HepG2 (cell line): Measurements from ENCODE around the gene MYO15A. TPM values are rescaled to one million over a fixed set of nuclear protein-coding genes. Genes with fewer than 3 reads are reported as not detected.

Experiments
- ATAC-seq: fragments of 200-7000 bp; cut with Tn5 transposase; 3 replicates; pipeline ENCODE4 v1.9.1; 2020; ENCODE audit warnings: mild to moderate bottlenecking, moderate library complexity
- BruUV-seq: library from RNA; stranded (reverse); fragments of 400-500 nt; replicated peaks from 2 replicates; lab custom pipeline; 2021; lab: Mats Ljungman, UMichigan
- CTCF ChIA-PET: fragments of 300-600 bp; formaldehyde crosslinking; extraction: SDS; loops from one replicate; lab custom pipeline; 2021; ENCODE audit warnings: low total read pairs, inconsistent platforms, low intra/inter-chr PET ratio; lab: Yijun Ruan, JAX
- POLR2A ChIA-PET: fragments of 350-600 bp; sonication (Branson Sonifier 250); formaldehyde crosslinking; loops from one replicate; lab custom pipeline; 2020; ENCODE audit warnings: antibody characterized with exemption, inconsistent platforms; lab: Yijun Ruan, JAX
- DNase-seq: peaks from one replicate; pipeline ENCODE4 v3.0.0-alpha.2; 2015; ENCODE audit warnings: low spot score
- FAIRE-seq: peaks from 3 replicates; lab custom pipeline; 2011; peaks lifted over from hg19 to GRCh38; lab: Jason Lieb, UNC
- H2AFZ ChIP-seq: one replicate; pipeline ENCODE4 v1.6.1; 2011; ENCODE audit warnings: low read length, inconsistent platforms
- H3K27ac ChIP-seq: fragments of 300-600 bp; 3 replicates; pipeline ENCODE4 v1.8.0; 2011; ENCODE audit warnings: mixed run types, mild to moderate bottlenecking, mixed read lengths, low read length, inconsistent platforms; ENCODE audit not compliant: insufficient read depth; ENCODE audit errors: extremely low read length
- H3K27me3 ChIP-seq, 2 experiments: fragments of 200-600 bp in 1 of 2; 2 replicates in 1 of 2; 3 replicates in 1 of 2; pipeline versions ENCODE4 v1.6.0 to v1.8.0; 2011; ENCODE audit warnings: low read length in 2 of 2, mild to moderate bottlenecking in 2 of 2, moderate library complexity in 2 of 2, inconsistent platforms in 1 of 2; ENCODE audit not compliant: insufficient read depth in 2 of 2, control insufficient read depth in 1 of 2
- H3K36me3 ChIP-seq, 2 experiments: fragments of 200-600 bp in 1 of 2; replicated peaks in 1 of 2; 2 replicates in 1 of 2; 3 replicates in 1 of 2; pipeline versions ENCODE4 v1.5.1 to v1.8.0; 2011; ENCODE audit warnings: low read length in 2 of 2, inconsistent platforms in 1 of 2; ENCODE audit not compliant: insufficient read depth in 2 of 2, control insufficient read depth in 1 of 2
- H3K4me1 ChIP-seq: 2 replicates; pipeline ENCODE4 v1.5.1; 2012; ENCODE audit warnings: low read length, inconsistent platforms; ENCODE audit not compliant: insufficient read depth
- H3K4me2 ChIP-seq: 2 replicates; pipeline ENCODE4 v1.6.0; 2011; ENCODE audit warnings: low read depth, low read length, inconsistent platforms
- H3K4me3 ChIP-seq, 3 experiments: fragments of 200-600 bp in 1 of 3; sonication (generic), shearing (Covaris generic) in 1 of 3; replicated peaks in 1 of 3; 2 replicates each; pipeline ENCODE4 v1.5.1; 2011 to 2016; ENCODE audit warnings: low read length in 3 of 3, inconsistent platforms in 2 of 3, low read depth in 2 of 3, mild to moderate bottlenecking in 2 of 3, control low read depth in 1 of 3, mixed read lengths in 1 of 3; ENCODE audit not compliant: insufficient read depth in 1 of 3
- H3K79me2 ChIP-seq: one replicate; pipeline ENCODE4 v1.6.1; 2011; ENCODE audit warnings: low read length, inconsistent platforms; ENCODE audit not compliant: insufficient read depth
- H3K9ac ChIP-seq: 2 replicates; pipeline ENCODE4 v1.6.0; 2011; ENCODE audit warnings: mild to moderate bottlenecking, low read depth, low read length, inconsistent platforms; ENCODE audit not compliant: insufficient read depth
- H3K9me3 ChIP-seq: 2 replicates; pipeline ENCODE4 v1.5.1; 2012; ENCODE audit warnings: mild to moderate bottlenecking, low read length
- H4K20me1 ChIP-seq: 2 replicates; pipeline ENCODE4 v1.6.0; 2011; ENCODE audit warnings: inconsistent platforms, mild to moderate bottlenecking, low read length, moderate library complexity; ENCODE audit not compliant: insufficient read depth
- ADNP ChIP-seq: sonication (generic); formaldehyde crosslinking; IDR thresholded peaks from 2 replicates; pipeline ENCODE4 v1.4.0; 2020; ENCODE audit warnings: missing genetic modification reagents
- CEBPG ChIP-seq: IDR thresholded peaks from 2 replicates; pipeline ENCODE4 v1.6.1; 2016
- HMG20B ChIP-seq: conservative IDR thresholded peaks from 2 replicates; pipeline ENCODE4 v1.6.1; 2016; ENCODE audit warnings: missing genetic modification reagents, missing compliant biosample characterization
- MXD4 ChIP-seq: IDR thresholded peaks from 2 replicates; pipeline ENCODE4 v1.6.1; 2016; ENCODE audit warnings: mild to moderate bottlenecking, missing biosample characterization, missing genetic modification reagents
- POLR2AphosphoS5 ChIP-seq: IDR thresholded peaks from 2 replicates; pipeline ENCODE4 v1.6.1; 2012; ENCODE audit warnings: low read depth, low read length
- RBAK ChIP-seq: sonication (generic); formaldehyde crosslinking; IDR thresholded peaks from 2 replicates; pipeline ENCODE4 v1.5.1; 2020; ENCODE audit warnings: mild to moderate bottlenecking, missing genetic modification reagents
- TFE3 ChIP-seq: IDR thresholded peaks from 2 replicates; pipeline ENCODE4 v1.6.1; 2016
- ZNF251 ChIP-seq: sonication (generic); formaldehyde crosslinking; IDR thresholded peaks from 2 replicates; pipeline ENCODE4 v1.9.0; 2021; ENCODE audit warnings: mild to moderate bottlenecking, missing genetic modification reagents
- ZNF317 ChIP-seq: sonication (generic); formaldehyde crosslinking; IDR thresholded peaks from 2 replicates; pipeline ENCODE4 v1.5.0; 2020; ENCODE audit warnings: mild to moderate bottlenecking, missing genetic modification reagents
- ZNF670 ChIP-seq: sonication (generic); formaldehyde crosslinking; IDR thresholded peaks from 2 replicates; pipeline ENCODE4 v1.8.0; 2022; ENCODE audit warnings: mild to moderate bottlenecking, missing genetic modification reagents, borderline replicate concordance
- WGBS: methylation state at CpG from one replicate; pipeline ENCODE4 v1.1.6; 2017; ENCODE audit warnings: low lambda C conversion rate; 5-methylcytosine and 5-hydroxymethylcytosine counted together
- in situ Hi-C: cut with HindIII; loops from 2 replicates; pipeline ENCODE4 v1.10.0; 2017; ENCODE audit warnings: low pct_unique_long_range_greater_than_20kb; ENCODE audit not compliant: extremely low pct_ligation_motif_present
- intact Hi-C: fragments of 100-400 bp; cut with micrococcal nuclease; formaldehyde crosslinking; loops from one replicate; pipeline ENCODE4 v1.10.0; 2022; ENCODE audit not compliant: unreplicated experiment
- polyA plus RNA-seq, 8 experiments: library from polyadenylated mRNA; depleted of rRNA in 3 of 8; stranded (reverse) in 7 of 8; unstranded in 1 of 8; fragments of >200 nt; fragmentation: Illumina TruSeq in 4 of 8; extraction: Trizol in 4 of 8; gene quantifications; 2 replicates each; pipeline versions ENCODE4 v1.2.1 to v1.2.3, GENCODE V29; 2011 to 2016; ENCODE audit warnings: low read depth in 4 of 8, missing spikeins in 1 of 8, mixed read lengths in 1 of 8; ENCODE audit not compliant: insufficient read depth in 1 of 8
- total RNA-seq, 5 experiments: library from RNA; depleted of rRNA; stranded (reverse); fragments of >200 nt; fragmentation: Illumina TruSeq; extraction: Trizol; gene quantifications; 2 replicates each; pipeline ENCODE4 v1.2.3, GENCODE V29; 2016; ENCODE audit warnings: low read depth in 1 of 5
- TF ChIP-seq, protein P1 (sequence below): sonication (generic); formaldehyde crosslinking; IDR thresholded peaks from 2 replicates; pipeline ENCODE4 v1.8.0; 2022; ENCODE audit warnings: missing genetic modification reagents, mild to moderate bottlenecking, borderline replicate concordance
- TF ChIP-seq, protein P2 (sequence below): sonication (generic); formaldehyde crosslinking; IDR thresholded peaks from 2 replicates; pipeline ENCODE4 v1.4.0; 2020; ENCODE audit warnings: mild to moderate bottlenecking, missing genetic modification reagents
- TF ChIP-seq, protein P3 (sequence below): sonication (generic); formaldehyde crosslinking; IDR thresholded peaks from 2 replicates; pipeline ENCODE4 v1.5.0; 2020; ENCODE audit warnings: missing genetic modification reagents
- TF ChIP-seq, protein P4 (sequence below): IDR thresholded peaks from 2 replicates; pipeline ENCODE4 v1.6.1; 2016; ENCODE audit warnings: low read depth, borderline replicate concordance

MYO15A gene
- total and polyA plus RNA-seq, 2 of the 13 experiments (the other 11 are each of a cell fraction or from before 2014, with no cell fraction given): 0.07 to 0.20 TPM

- no peak overlapping the region for H3K9ac ChIP-seq
- intact Hi-C loops: no loop called here
- H3K4me2 ChIP-seq: no peak overlapping the region
- H3K27ac ChIP-seq: no peak overlapping the region
- in situ Hi-C loops: loop anchor here (25.0 kb wide), 1 partner anchor 108 kb away; no protein-coding TSS in a partner anchor
- peaks cover 2 to 3% of the 10 kb centered on the region in 2 experiments; a peak in 2 of 5 replicates for H3K27me3 ChIP-seq
- H3K36me3 ChIP-seq: no peaks in the 10 kb centered on the region
- ChIA-PET CTCF (no interaction called here), POLR2A (no interaction called here)
- H3K4me3 ChIP-seq: no peak overlapping the region
- H3K4me1 ChIP-seq: peaks cover 36% of the 10 kb centered on the region
- no peak for FAIRE-seq
- H4K20me1 ChIP-seq: no peaks in the 10 kb centered on the region
- no peak for DNase-seq
- H3K79me2 ChIP-seq: no peaks in the 10 kb centered on the region
- no peak overlapping the region for H2AFZ ChIP-seq
- peaks cover 7% of the 10 kb centered on the region for H3K9me3 ChIP-seq
- no peak for ATAC-seq
- WGBS: 97% methylated on average over 30 of the region's 30 CpGs
- no TSS peak for BruUV-seq
- TF ChIP-seq TFE3 (no peak), ZNF317 (CRISPR knock-in tag) (no peak), CEBPG (CRISPR knock-in tag) (no peak), RBAK (no peak), HMG20B (CRISPR knock-in tag) (no peak), ZNF670 (CRISPR knock-in tag) (no peak), MXD4 (CRISPR knock-in tag) (no peak), POLR2AphosphoS5 (no peak), ZNF251 (CRISPR knock-in tag) (no peak), ADNP (no peak)
- TF ChIP-seq, protein P1, sequence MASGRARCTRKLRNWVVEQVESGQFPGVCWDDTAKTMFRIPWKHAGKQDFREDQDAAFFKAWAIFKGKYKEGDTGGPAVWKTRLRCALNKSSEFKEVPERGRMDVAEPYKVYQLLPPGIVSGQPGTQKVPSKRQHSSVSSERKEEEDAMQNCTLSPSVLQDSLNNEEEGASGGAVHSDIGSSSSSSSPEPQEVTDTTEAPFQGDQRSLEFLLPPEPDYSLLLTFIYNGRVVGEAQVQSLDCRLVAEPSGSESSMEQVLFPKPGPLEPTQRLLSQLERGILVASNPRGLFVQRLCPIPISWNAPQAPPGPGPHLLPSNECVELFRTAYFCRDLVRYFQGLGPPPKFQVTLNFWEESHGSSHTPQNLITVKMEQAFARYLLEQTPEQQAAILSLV: no peak
- TF ChIP-seq, protein P2, sequence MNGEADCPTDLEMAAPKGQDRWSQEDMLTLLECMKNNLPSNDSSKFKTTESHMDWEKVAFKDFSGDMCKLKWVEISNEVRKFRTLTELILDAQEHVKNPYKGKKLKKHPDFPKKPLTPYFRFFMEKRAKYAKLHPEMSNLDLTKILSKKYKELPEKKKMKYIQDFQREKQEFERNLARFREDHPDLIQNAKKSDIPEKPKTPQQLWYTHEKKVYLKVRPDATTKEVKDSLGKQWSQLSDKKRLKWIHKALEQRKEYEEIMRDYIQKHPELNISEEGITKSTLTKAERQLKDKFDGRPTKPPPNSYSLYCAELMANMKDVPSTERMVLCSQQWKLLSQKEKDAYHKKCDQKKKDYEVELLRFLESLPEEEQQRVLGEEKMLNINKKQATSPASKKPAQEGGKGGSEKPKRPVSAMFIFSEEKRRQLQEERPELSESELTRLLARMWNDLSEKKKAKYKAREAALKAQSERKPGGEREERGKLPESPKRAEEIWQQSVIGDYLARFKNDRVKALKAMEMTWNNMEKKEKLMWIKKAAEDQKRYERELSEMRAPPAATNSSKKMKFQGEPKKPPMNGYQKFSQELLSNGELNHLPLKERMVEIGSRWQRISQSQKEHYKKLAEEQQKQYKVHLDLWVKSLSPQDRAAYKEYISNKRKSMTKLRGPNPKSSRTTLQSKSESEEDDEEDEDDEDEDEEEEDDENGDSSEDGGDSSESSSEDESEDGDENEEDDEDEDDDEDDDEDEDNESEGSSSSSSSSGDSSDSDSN (CRISPR knock-in tag): no peak
- TF ChIP-seq, protein P3, sequence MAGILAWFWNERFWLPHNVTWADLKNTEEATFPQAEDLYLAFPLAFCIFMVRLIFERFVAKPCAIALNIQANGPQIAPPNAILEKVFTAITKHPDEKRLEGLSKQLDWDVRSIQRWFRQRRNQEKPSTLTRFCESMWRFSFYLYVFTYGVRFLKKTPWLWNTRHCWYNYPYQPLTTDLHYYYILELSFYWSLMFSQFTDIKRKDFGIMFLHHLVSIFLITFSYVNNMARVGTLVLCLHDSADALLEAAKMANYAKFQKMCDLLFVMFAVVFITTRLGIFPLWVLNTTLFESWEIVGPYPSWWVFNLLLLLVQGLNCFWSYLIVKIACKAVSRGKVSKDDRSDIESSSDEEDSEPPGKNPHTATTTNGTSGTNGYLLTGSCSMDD (CRISPR knock-in tag): no peak
- TF ChIP-seq, protein P4, sequence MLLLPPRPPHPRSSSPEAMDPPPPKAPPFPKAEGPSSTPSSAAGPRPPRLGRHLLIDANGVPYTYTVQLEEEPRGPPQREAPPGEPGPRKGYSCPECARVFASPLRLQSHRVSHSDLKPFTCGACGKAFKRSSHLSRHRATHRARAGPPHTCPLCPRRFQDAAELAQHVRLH (CRISPR knock-in tag): no peak
These were observed 11.4 kb downstream of the MYO15A start for GRCh38 chr17:18119938-18120337.
